GM20000 (cell line): ENCODE measurements around the gene GLCCI1.

Source experiments
- DNase-seq: peaks from one replicate; pipeline ENCODE4 v3.0.0; 2012; ENCODE audit warnings: low spot score
- TF ChIP-seq, protein P1 (sequence below): IDR thresholded peaks from 2 replicates; pipeline ENCODE4 v1.5.1; 2012; ENCODE audit warnings: mild to moderate bottlenecking, control low read depth; ENCODE audit errors: extremely low read depth, missing control alignments

The GLCCI1 gene

DNA sequence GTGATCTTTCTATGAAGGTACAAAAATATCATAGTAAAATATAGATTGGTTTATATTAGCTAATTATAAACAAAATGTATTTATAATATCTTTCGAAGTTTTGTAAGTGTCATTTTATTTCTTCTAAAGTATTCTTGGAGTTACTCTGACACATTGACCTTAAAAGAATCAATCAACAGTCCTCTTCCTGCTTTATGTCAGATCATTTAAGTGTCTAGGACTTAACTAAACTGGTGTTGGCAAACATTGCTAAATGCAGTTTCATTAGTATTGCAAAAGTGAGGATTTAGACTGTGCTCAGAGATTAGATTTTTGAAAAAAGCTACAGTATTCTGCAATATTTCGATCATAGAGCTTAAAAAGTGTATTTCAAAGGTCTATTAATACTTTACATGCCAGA, 10.3 kb downstream of the GLCCI1 start:
- DNase-seq = no peak
- TF ChIP-seq, protein P1, sequence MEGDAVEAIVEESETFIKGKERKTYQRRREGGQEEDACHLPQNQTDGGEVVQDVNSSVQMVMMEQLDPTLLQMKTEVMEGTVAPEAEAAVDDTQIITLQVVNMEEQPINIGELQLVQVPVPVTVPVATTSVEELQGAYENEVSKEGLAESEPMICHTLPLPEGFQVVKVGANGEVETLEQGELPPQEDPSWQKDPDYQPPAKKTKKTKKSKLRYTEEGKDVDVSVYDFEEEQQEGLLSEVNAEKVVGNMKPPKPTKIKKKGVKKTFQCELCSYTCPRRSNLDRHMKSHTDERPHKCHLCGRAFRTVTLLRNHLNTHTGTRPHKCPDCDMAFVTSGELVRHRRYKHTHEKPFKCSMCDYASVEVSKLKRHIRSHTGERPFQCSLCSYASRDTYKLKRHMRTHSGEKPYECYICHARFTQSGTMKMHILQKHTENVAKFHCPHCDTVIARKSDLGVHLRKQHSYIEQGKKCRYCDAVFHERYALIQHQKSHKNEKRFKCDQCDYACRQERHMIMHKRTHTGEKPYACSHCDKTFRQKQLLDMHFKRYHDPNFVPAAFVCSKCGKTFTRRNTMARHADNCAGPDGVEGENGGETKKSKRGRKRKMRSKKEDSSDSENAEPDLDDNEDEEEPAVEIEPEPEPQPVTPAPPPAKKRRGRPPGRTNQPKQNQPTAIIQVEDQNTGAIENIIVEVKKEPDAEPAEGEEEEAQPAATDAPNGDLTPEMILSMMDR = no peak

GRCh38 chr7:7979558-7979957, 11.0 kb downstream of the GLCCI1 start:
- TF ChIP-seq, protein P1 = no peak
- DNase-seq = no peak

- DNase-seq = no peak
- TF ChIP-seq, protein P1 = no peak
These were observed 11.5 kb downstream of the GLCCI1 start for GRCh38 chr7:7980134-7980533.

GRCh38 chr7:7982904-7983303, 14.3 kb downstream of the GLCCI1 start:
- TF ChIP-seq, protein P1 = no peak
- no peak for DNase-seq

GRCh38 chr7:7984424-7984823, 15.8 kb downstream of the GLCCI1 start:
- DNase-seq = no peak
- TF ChIP-seq, protein P1 = no peak

DNA sequence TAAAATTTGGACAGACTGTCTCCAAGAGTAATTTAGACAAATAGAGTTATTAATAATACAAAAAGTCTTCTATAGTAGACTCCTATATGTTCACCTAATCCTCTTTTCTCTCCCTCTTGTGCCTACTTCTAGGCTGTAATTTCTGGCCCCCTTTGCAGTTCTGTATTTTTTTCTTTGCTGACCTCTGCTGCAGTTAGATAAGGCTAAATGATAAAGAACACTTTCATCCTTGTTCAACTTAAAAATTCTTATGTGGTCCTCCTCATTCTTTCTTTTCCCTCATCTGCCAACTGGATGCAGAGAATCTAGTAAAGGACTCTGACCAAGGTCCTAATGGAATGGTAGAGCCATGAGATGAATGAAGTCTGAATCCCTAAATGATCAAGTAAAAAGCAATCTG, 20.1 kb downstream of the GLCCI1 start:
- TF ChIP-seq, protein P1 = no peak
- DNase-seq = no peak

DNA sequence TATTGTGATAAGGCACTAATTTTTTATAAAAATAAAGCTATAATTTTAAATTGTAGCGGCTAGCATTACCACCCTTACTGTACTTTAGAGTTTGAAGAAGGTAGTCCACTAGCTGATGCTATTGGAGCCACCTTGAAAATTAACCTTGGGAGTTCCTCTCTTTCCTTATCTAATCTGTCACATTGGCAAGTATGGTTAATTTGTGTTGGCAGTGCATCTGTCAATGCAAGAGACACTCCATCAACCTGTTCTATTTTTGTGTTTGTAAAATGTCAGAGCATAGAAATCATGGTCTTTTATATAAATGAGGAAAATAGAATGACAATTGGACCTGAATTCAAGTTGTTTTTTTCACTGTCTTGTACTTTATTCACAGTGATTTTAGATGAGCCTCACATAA, 20.5 kb downstream of the GLCCI1 start:
- TF ChIP-seq, protein P1 = no peak
- DNase-seq = no peak
